ENCODE measurements around the gene PAPPA.

DNA sequence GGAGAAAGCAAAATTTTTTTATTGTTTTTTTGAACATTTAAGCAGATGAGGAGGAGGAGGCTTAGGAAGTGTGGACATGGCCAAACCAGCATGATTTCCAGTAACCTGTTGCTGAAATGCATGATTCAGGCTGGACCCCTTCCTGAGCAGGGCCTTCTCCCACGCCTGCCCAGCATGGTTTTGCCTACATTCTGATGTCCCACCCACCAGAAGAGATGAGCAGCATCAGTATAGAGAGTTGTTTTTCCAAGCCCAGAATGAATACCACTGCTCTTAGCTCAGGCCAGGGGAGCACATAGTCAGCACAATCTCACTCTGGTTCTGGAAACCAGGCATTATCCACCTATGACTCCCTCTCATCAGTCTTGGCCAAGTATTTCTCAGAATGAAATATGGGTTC, 90.1 kb downstream of the PAPPA start:
- TF ChIP-seq, protein P1, sequence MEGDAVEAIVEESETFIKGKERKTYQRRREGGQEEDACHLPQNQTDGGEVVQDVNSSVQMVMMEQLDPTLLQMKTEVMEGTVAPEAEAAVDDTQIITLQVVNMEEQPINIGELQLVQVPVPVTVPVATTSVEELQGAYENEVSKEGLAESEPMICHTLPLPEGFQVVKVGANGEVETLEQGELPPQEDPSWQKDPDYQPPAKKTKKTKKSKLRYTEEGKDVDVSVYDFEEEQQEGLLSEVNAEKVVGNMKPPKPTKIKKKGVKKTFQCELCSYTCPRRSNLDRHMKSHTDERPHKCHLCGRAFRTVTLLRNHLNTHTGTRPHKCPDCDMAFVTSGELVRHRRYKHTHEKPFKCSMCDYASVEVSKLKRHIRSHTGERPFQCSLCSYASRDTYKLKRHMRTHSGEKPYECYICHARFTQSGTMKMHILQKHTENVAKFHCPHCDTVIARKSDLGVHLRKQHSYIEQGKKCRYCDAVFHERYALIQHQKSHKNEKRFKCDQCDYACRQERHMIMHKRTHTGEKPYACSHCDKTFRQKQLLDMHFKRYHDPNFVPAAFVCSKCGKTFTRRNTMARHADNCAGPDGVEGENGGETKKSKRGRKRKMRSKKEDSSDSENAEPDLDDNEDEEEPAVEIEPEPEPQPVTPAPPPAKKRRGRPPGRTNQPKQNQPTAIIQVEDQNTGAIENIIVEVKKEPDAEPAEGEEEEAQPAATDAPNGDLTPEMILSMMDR (IDR thresholded peaks at IDR 0.05; ENCODE audit: insufficient read depth, low read length, poor library complexity, severe bottlenecking): no peak
- TF ChIP-seq EZH2phosphoT487 (conservative IDR thresholded peaks at IDR 0.05; ENCODE audit: low read length): no peak

All from SU-DHL-6 (cell line).